Activated naive CD4-positive, alpha-beta T cell treated with anti-CD3 and anti-CD28 coated beads for 36 hours (primary cell): ENCODE data around the gene CDIPT. TPM values are rescaled to one million over a fixed set of nuclear protein-coding genes. Genes with fewer than 3 reads are reported as not detected.
A peak's percentile ranks its signal among the peaks of the same experiment; 100 is the strongest.

Source experiments
- CTCF ChIA-PET: fragments of 350-600 bp; sonication (Branson Sonifier 250); formaldehyde crosslinking; loops from one replicate; lab custom pipeline; 2021; ENCODE audit warnings: antibody characterized with exemption; lab: Charles Lee
- DNase-seq: peaks from one replicate; pipeline ENCODE4 v3.0.0-alpha.2; 2020
- H3K27ac Mint-ChIP-seq: one replicate; pipeline ENCODE4 v1.8.0; 2021; ENCODE audit warnings: mild to moderate bottlenecking, mixed read lengths
- H3K27me3 Mint-ChIP-seq: one replicate; pipeline ENCODE4 v1.8.0; 2021; ENCODE audit warnings: low read depth, mixed read lengths
- H3K36me3 Mint-ChIP-seq: one replicate; pipeline ENCODE4 v1.8.0; 2021; ENCODE audit warnings: low read depth, mixed read lengths
- H3K4me1 Mint-ChIP-seq: one replicate; pipeline ENCODE4 v1.8.0; 2021; ENCODE audit warnings: low read depth, mixed read lengths
- H3K4me3 Mint-ChIP-seq: one replicate; pipeline ENCODE4 v1.8.0; 2021; ENCODE audit warnings: mild to moderate bottlenecking, moderate library complexity, mixed read lengths
- H3K9me3 Mint-ChIP-seq: one replicate; pipeline ENCODE4 v1.8.0; 2021; ENCODE audit warnings: mixed read lengths
- intact Hi-C: fragments of 100-400 bp; cut with micrococcal nuclease; formaldehyde crosslinking; loops from one replicate; pipeline ENCODE4 v1.15.1; 2023
- total RNA-seq, 2 experiments: library from RNA; stranded (reverse); gene quantifications; one replicate each; pipeline ENCODE4 v1.2.3, GENCODE V29; 2021

CDIPT gene
- total RNA-seq, 2 experiments from 2014 or later = 29.0 to 31.0 TPM

- peak overlapping the region; percentile 46 for H3K27ac Mint-ChIP-seq
- peak overlapping the region; percentile 45 for H3K4me3 Mint-ChIP-seq
- H3K36me3 Mint-ChIP-seq = peaks cover 24% of the 10 kb centered on the region
- CTCF ChIA-PET = interaction anchor here (1.6 kb wide), 1 partner anchor 35 kb away, joined by 5 read pairs; no protein-coding TSS in a partner anchor
- no peaks in the 10 kb centered on the region for H3K27me3 Mint-ChIP-seq
- no peak for DNase-seq
- intact Hi-C loops = no loop called here
- H3K4me1 Mint-ChIP-seq = peaks cover 56% of the 10 kb centered on the region
- no peaks in the 10 kb centered on the region for H3K9me3 Mint-ChIP-seq
Observed at GRCh38 chr16:29812754-29813643, 50.0 kb downstream of the CDIPT start.

- peak; percentile 58 for DNase-seq
- Mint-ChIP-seq H3K4me1 (peaks cover 54% of the 10 kb centered on the region), H3K4me3 (peak within 1 kb of the TSS; percentile 78), H3K36me3 (peaks cover 29% of the 10 kb centered on the region), H3K9me3 (no peaks in the 10 kb centered on the region), H3K27ac (peak within 1 kb of the TSS; percentile 72), H3K27me3 (no peaks in the 10 kb centered on the region)
- CTCF ChIA-PET = no interaction called here
- intact Hi-C loops = no loop called here
Observed at GRCh38 chr16:29811896-29812665, 50.9 kb downstream of the CDIPT start, which contains the start of gene PRRT2. Gene PRRT2 (plus strand): TSS chr16:29812193. CDS start chr16:29813055, 862 bp downstream.

- Mint-ChIP-seq H3K27ac (peak overlapping the region; percentile 72), H3K4me1 (peaks cover 53% of the 10 kb centered on the region), H3K36me3 (peaks cover 26% of the 10 kb centered on the region), H3K9me3 (no peaks in the 10 kb centered on the region), H3K4me3 (peak overlapping the region; percentile 78), H3K27me3 (no peaks in the 10 kb centered on the region)
- DNase-seq = peak; percentile 86
- intact Hi-C loops = no loop called here
- CTCF ChIA-PET = no interaction called here
Observed at GRCh38 chr16:29811170-29811895, 51.7 kb downstream of the CDIPT start.

GRCh38 chr16:29810699-29811169 is 52.3 kb downstream of the CDIPT start:
- no peaks in the 10 kb centered on the region for H3K27me3 Mint-ChIP-seq
- peaks cover 50% of the 10 kb centered on the region for H3K4me1 Mint-ChIP-seq
- CTCF ChIA-PET = interaction anchor here (1.3 kb wide), 1 partner anchor 37 kb away, joined by 3 read pairs; no protein-coding TSS in a partner anchor

GRCh38 chr16:29809850-29810698 is 53.0 kb downstream of the CDIPT start:
- H3K27me3 Mint-ChIP-seq = no peaks in the 10 kb centered on the region
- no peak for DNase-seq
- peaks cover 29% of the 10 kb centered on the region for H3K36me3 Mint-ChIP-seq
- H3K4me1 Mint-ChIP-seq = peaks cover 48% of the 10 kb centered on the region
- H3K27ac Mint-ChIP-seq = peak overlapping the region; percentile 81
- no peaks in the 10 kb centered on the region for H3K9me3 Mint-ChIP-seq
- CTCF ChIA-PET = interaction anchor here (1.3 kb wide), 1 partner anchor 38 kb away, joined by 3 read pairs; no protein-coding TSS in a partner anchor
- H3K4me3 Mint-ChIP-seq = peak overlapping the region; percentile 77
- intact Hi-C loops = loop anchor here (5.0 kb wide), 8 partner anchors 63 to 988 kb away; partner anchors contain the start of genes ALDOA, ATXN2L, C16orf54 and C16orf92

More at GRCh38 chr16:29810699-29811169, 52.3 kb downstream of the CDIPT start:
- Mint-ChIP-seq H3K4me3 (peak overlapping the region; percentile 78), H3K36me3 (peaks cover 26% of the 10 kb centered on the region), H3K9me3 (no peaks in the 10 kb centered on the region), H3K27ac (peak overlapping the region; percentile 72)
- intact Hi-C loops = no loop called here
- no peak for DNase-seq

GRCh38 chr16:29809031-29809747 is 53.8 kb downstream of the CDIPT start:
- CTCF ChIA-PET = interaction anchor here (0.6 to 3.0 kb wide), 8 partner anchors 7 to 118 kb away, joined by 3 to 24 read pairs (median 6); partner anchors contain the start of genes MVP and PAGR1
- Mint-ChIP-seq H3K27ac (peak overlapping the region; percentile 99), H3K4me3 (peak overlapping the region; percentile 99), H3K9me3 (no peaks in the 10 kb centered on the region), H3K27me3 (no peaks in the 10 kb centered on the region), H3K4me1 (peaks cover 46% of the 10 kb centered on the region), H3K36me3 (peaks cover 35% of the 10 kb centered on the region)
- intact Hi-C loops = loop anchor here (5.0 kb wide), 8 partner anchors 62 to 987 kb away; partner anchors contain the start of genes ALDOA, ATXN2L, C16orf54 and C16orf92
- DNase-seq = no peak

Other genes starting within 250 kb of the CDIPT start
- 10 to 100 TPM; 51.9 to 53.2 TPM for gene SPN, start 200.0 kb downstream of the CDIPT start, total RNA-seq
- 1 to 10 TPM; 8.3 to 9.2 TPM for gene QPRT, start 184.0 kb downstream of the CDIPT start, total RNA-seq
- 10 to 100 TPM; 11.4 to 12.1 TPM for gene C16orf54, start 117.2 kb downstream of the CDIPT start, total RNA-seq
- gene ZG16, start 85.0 kb downstream of the CDIPT start, total RNA-seq = not detected
- 100 to 1,000 TPM; 201 to 209 TPM for gene KIF22, start 72.5 kb downstream of the CDIPT start, total RNA-seq
- gene MAZ, start 56.7 kb downstream of the CDIPT start, total RNA-seq = 100 to 1,000 TPM; 290 to 330 TPM
- gene PRRT2, start 51.0 kb downstream of the CDIPT start, total RNA-seq = under 1 TPM; 0.83 to 0.94 TPM
- 10 to 100 TPM; 16.9 to 19.3 TPM for gene PAGR1, start 47.1 kb downstream of the CDIPT start, total RNA-seq
- 10 to 100 TPM; 84.1 to 86.9 TPM for gene MVP, start 42.8 kb downstream of the CDIPT start, total RNA-seq
- gene SEZ6L2, start 36.3 kb upstream of the CDIPT start, total RNA-seq = under 1 TPM; 0.30 to 0.31 TPM
- 1 to 10 TPM; 1.3 to 1.7 TPM for gene ASPHD1, start 37.3 kb upstream of the CDIPT start, total RNA-seq
- gene KCTD13, start 63.0 kb upstream of the CDIPT start, total RNA-seq = 10 to 100 TPM; 25.8 to 29.4 TPM
- gene TMEM219, start 98.9 kb upstream of the CDIPT start, total RNA-seq = 10 to 100 TPM; 31.9 to 35.5 TPM
- gene TAOK2, start 110.6 kb upstream of the CDIPT start, total RNA-seq = 10 to 100 TPM; 20.9 to 21.6 TPM
- gene HIRIP3, start 132.4 kb upstream of the CDIPT start, total RNA-seq = 10 to 100 TPM; 40.8 to 43.9 TPM
- 10 to 100 TPM; 62.0 to 65.4 TPM for gene INO80E, start 133.0 kb upstream of the CDIPT start, total RNA-seq
- gene DOC2A, start 147.8 kb upstream of the CDIPT start, total RNA-seq = under 1 TPM; 0.64 to 0.86 TPM
- not detected for gene C16orf92, start 160.0 kb upstream of the CDIPT start, total RNA-seq
- 1 to 10 TPM; 4.6 to 6.1 TPM for gene TLCD3B, start 168.0 kb upstream of the CDIPT start, total RNA-seq
- 1,000 to 10,000 TPM; 1,750 to 1,795 TPM for gene ALDOA, start 202.5 kb upstream of the CDIPT start, total RNA-seq
- 100 to 1,000 TPM; 104 to 105 TPM for gene PPP4C, start 212.8 kb upstream of the CDIPT start, total RNA-seq
- gene TBX6, start 228.7 kb upstream of the CDIPT start, total RNA-seq = 1 to 10 TPM; 3.6 to 4.7 TPM
- 10 to 100 TPM; 24.6 to 27.3 TPM for gene YPEL3, start 233.0 kb upstream of the CDIPT start, total RNA-seq